A549 (cell line): ENCODE results near the gene SPATA31D1. TPM values are rescaled to one million over a fixed set of nuclear protein-coding genes. Genes with fewer than 3 reads are reported as not detected.

Source experiments
- ATAC-seq, 2 experiments: fragments of 200-7000 bp in 1 of 2; fragments of >200 bp in 1 of 2; cut with Nextera tagmentation in 1 of 2; cut with Tn5 transposase in 1 of 2; 3 replicates each; pipeline versions ENCODE4 v1.8.0 to v1.9.1; 2018 to 2020; ENCODE audit warnings: mild to moderate bottlenecking in 1 of 2, moderate library complexity in 1 of 2
- CTCF ChIA-PET: fragments of 300-600 bp; sonication (Branson Sonifier 250); formaldehyde crosslinking; extraction: SDS; loops from one replicate; lab custom pipeline; 2021; ENCODE audit warnings: antibody characterized with exemption, inconsistent platforms; lab: Yijun Ruan, JAX
- POLR2A ChIA-PET: fragments of 350-600 bp; formaldehyde crosslinking; extraction: SDS; loops from one replicate; lab custom pipeline; 2021; ENCODE audit warnings: antibody characterized with exemption, inconsistent platforms; lab: Yijun Ruan, JAX
- DNase-seq, 2 experiments: peaks; one replicate each; pipeline versions ENCODE4 v3.0.0 to v3.0.0-alpha.2; 2011 to 2016; ENCODE audit warnings: low read depth in 1 of 2, low spot score in 1 of 2
- FAIRE-seq: peaks from 2 replicates; lab custom pipeline; 2011; peaks lifted over from hg19 to GRCh38; lab: Jason Lieb, UNC
- H3K27ac ChIP-seq, 2 experiments: fragments of >200 bp; sonication (Bioruptor Twin); formaldehyde crosslinking; 3 replicates each; pipeline ENCODE4 v1.5.1; 2016 to 2017
- H3K4me1 ChIP-seq: fragments of >200 bp; sonication (Bioruptor Twin); formaldehyde crosslinking; 3 replicates; pipeline ENCODE4 v1.6.1; 2016
- H3K4me2 ChIP-seq: fragments of >200 bp; sonication (Bioruptor Twin); formaldehyde crosslinking; 3 replicates; pipeline ENCODE4 v1.6.1; 2016
- H3K4me3 ChIP-seq: fragments of >200 bp; sonication (Bioruptor Twin); formaldehyde crosslinking; 3 replicates; pipeline ENCODE4 v1.5.1; 2016
- H3K9me3 ChIP-seq: fragments of >200 bp; sonication (Bioruptor Twin); formaldehyde crosslinking; 3 replicates; pipeline ENCODE4 v1.6.1; 2016
- CBX2 ChIP-seq: fragments of 200-600 bp; sonication (generic); IDR thresholded peaks from 2 replicates; pipeline ENCODE4 v1.6.1; 2016; ENCODE audit warnings: low read depth, mild to moderate bottlenecking, borderline replicate concordance
- CEBPB ChIP-seq, 2 experiments: fragments of >200 bp in 1 of 2; sonication (Bioruptor Twin) in 1 of 2; formaldehyde crosslinking in 1 of 2; IDR thresholded peaks; 2 replicates each; pipeline ENCODE4 v1.6.1; 2012 to 2016
- E2F6 ChIP-seq: IDR thresholded peaks from 2 replicates; pipeline ENCODE4 v1.6.1; 2012; ENCODE audit warnings: low read depth, borderline replicate concordance
- EHF ChIP-seq: fragments of 250-450 bp; sonication (Bioruptor Pico); IDR thresholded peaks from 2 replicates; pipeline ENCODE4 v1.5.0; 2020; ENCODE audit warnings: mild to moderate bottlenecking
- EHMT2 ChIP-seq: fragments of 200-600 bp; sonication (generic); IDR thresholded peaks from 2 replicates; pipeline ENCODE4 v1.6.1; 2016; ENCODE audit warnings: antibody characterized with exemption, low read depth, mild to moderate bottlenecking, moderate library complexity
- ESRRA ChIP-seq: fragments of 150-350 bp; IDR thresholded peaks from 2 replicates; pipeline ENCODE4 v1.6.1; 2014; ENCODE audit warnings: mild to moderate bottlenecking, low read length, borderline replicate concordance
- FOSL2 ChIP-seq, 2 experiments: fragments of 450-650 bp in 1 of 2; fragments of >200 bp in 1 of 2; sonication (Bioruptor Twin) in 1 of 2; formaldehyde crosslinking; IDR thresholded peaks; 2 replicates each; pipeline versions ENCODE4 v1.5.0 to v1.6.1; 2016 to 2020; ENCODE audit warnings: mild to moderate bottlenecking in 1 of 2, moderate library complexity in 1 of 2
- GATA3 ChIP-seq: IDR thresholded peaks from 2 replicates; pipeline ENCODE4 v1.6.1; 2012; ENCODE audit warnings: borderline replicate concordance
- HDAC2 ChIP-seq: fragments of 200-600 bp; sonication (generic); IDR thresholded peaks from 2 replicates; pipeline ENCODE4 v1.6.1; 2016
- HEYL ChIP-seq: fragments of 250-450 bp; sonication (Bioruptor Pico); IDR thresholded peaks from 2 replicates; pipeline ENCODE4 v1.8.0; 2021; ENCODE audit warnings: mild to moderate bottlenecking, moderate library complexity
- HOXB13 ChIP-seq: fragments of 250-450 bp; sonication (Bioruptor Pico); IDR thresholded peaks from 2 replicates; pipeline ENCODE4 v1.5.0; 2020; ENCODE audit warnings: low read depth, mild to moderate bottlenecking, moderate library complexity
- HOXB5 ChIP-seq: fragments of 250-450 bp; sonication (Bioruptor Pico); IDR thresholded peaks from 2 replicates; pipeline ENCODE4 v1.5.0; 2020; ENCODE audit warnings: mild to moderate bottlenecking, moderate library complexity
- KDM1A ChIP-seq: fragments of 200-600 bp; sonication (generic); IDR thresholded peaks from 2 replicates; pipeline ENCODE4 v1.6.1; 2016; ENCODE audit warnings: low read depth, mild to moderate bottlenecking
- MAX ChIP-seq: IDR thresholded peaks from 2 replicates; pipeline ENCODE4 v1.6.1; 2012
- PHF8 ChIP-seq: fragments of 200-600 bp; sonication (generic); IDR thresholded peaks from 2 replicates; pipeline ENCODE4 v1.6.1; 2016; ENCODE audit warnings: low read depth, mild to moderate bottlenecking, antibody characterized with exemption, moderate library complexity, borderline replicate concordance
- POLR2A ChIP-seq: IDR thresholded peaks from 2 replicates; pipeline ENCODE4 v1.6.1; 2012; ENCODE audit warnings: mild to moderate bottlenecking, low read length
- POLR2AphosphoS2 ChIP-seq: conservative IDR thresholded peaks from 2 replicates; pipeline ENCODE4 v1.6.1; 2012; ENCODE audit warnings: low read length, improper control_type of control experiment, inconsistent platforms
- RAD21 ChIP-seq, 2 experiments: fragments of >200 bp in 1 of 2; sonication (Bioruptor Twin) in 1 of 2; formaldehyde crosslinking in 1 of 2; IDR thresholded peaks in 1 of 2; conservative IDR thresholded peaks in 1 of 2; 2 replicates in 1 of 2; 3 replicates in 1 of 2; pipeline ENCODE4 v1.6.1; 2012 to 2018; ENCODE audit warnings: inconsistent platforms in 1 of 2
- RNF2 ChIP-seq: fragments of 200-600 bp; sonication (generic); IDR thresholded peaks from 2 replicates; pipeline ENCODE4 v1.6.1; 2016; ENCODE audit warnings: low read depth, mild to moderate bottlenecking, antibody characterized with exemption, moderate library complexity, borderline replicate concordance
- SREBF2 ChIP-seq: fragments of 450-650 bp; IDR thresholded peaks from 2 replicates; pipeline ENCODE4 v1.6.1; 2014; ENCODE audit warnings: mild to moderate bottlenecking, moderate library complexity
- TP53 ChIP-seq: fragments of 250-450 bp; sonication (Bioruptor Pico); IDR thresholded peaks from 2 replicates; pipeline ENCODE4 v1.5.0; 2021; ENCODE audit warnings: mild to moderate bottlenecking, moderate library complexity
- ZC3H11A ChIP-seq: fragments of 450-650 bp; IDR thresholded peaks from 2 replicates; pipeline ENCODE4 v1.6.1; 2014; ENCODE audit warnings: antibody characterized with exemption, mild to moderate bottlenecking
- ZFP36 ChIP-seq: fragments of 450-650 bp; IDR thresholded peaks from 2 replicates; pipeline ENCODE4 v1.6.1; 2014; ENCODE audit warnings: borderline replicate concordance; ENCODE audit not compliant: partially characterized antibody
- ZNF302 ChIP-seq: fragments of 250-450 bp; sonication (Bioruptor Pico); IDR thresholded peaks from 2 replicates; pipeline ENCODE4 v1.9.0; 2021; ENCODE audit warnings: inconsistent platforms, mild to moderate bottlenecking, moderate library complexity
- WGBS: methylation state at CpG from one replicate; pipeline ENCODE4 v1.1.6; 2017; ENCODE audit errors: missing lambda C conversion rate; 5-methylcytosine and 5-hydroxymethylcytosine counted together
- polyA plus RNA-seq, 4 experiments: library from polyadenylated mRNA; depleted of rRNA in 3 of 4; stranded (reverse); fragments of >200 nt; fragmentation: RNase III in 1 of 4; extraction: RNeasy Plus Mini Kit Qiagen cat#74134 plus additional on column Dnase treatment in 1 of 4; gene quantifications; 2 replicates in 3 of 4; 3 replicates in 1 of 4; pipeline ENCODE4 v1.2.3, GENCODE V29; 2011 to 2017

Gene SPATA31D1
- polyA plus RNA-seq, 2 of the 4 experiments (the other 2 are of a cell fraction) = not detected

DNA sequence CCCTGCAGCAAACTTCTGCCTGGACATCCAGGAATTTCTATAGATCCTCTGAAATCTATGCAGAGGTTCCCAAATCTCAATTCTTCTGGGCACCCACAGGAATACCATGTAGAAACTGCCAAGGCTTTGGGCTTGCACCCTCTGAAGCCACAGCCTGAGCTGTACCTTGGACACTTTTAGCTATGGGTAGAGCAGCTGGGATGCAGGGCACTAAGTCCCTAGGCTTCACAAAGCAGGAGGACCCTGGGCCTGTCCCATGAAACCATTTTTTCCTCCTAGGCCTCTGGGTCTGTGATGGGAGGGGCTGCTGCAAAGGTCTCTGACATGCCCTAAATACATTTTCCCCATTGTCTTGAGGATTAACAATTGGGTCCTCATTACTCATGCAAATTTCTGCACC, 32.9 kb upstream of the SPATA31D1 start:
- peak; percentile 68 for TF ChIP-seq ZFP36
- no peak for TF ChIP-seq PHF8
- CTCF ChIA-PET = no interaction called here

GRCh38 chr9:81964218-81965171, 24.1 kb upstream of the SPATA31D1 start:
- FAIRE-seq (no peak), ATAC-seq (no peak)
- CTCF ChIA-PET = no interaction called here

More for the DNA sequence above, 32.9 kb upstream of the SPATA31D1 start:
- DNase-seq (no peak), FAIRE-seq (no peak), ATAC-seq (no peak)
- Histone ChIP-seq H3K4me3 (no peak overlapping the region), H3K4me1 (no peaks in the 10 kb centered on the region), H3K9me3 (peaks cover 17% of the 10 kb centered on the region; the same call in 2 of the 3 replicates), H3K27ac (no peak overlapping the region), H3K4me2 (no peak overlapping the region)
- POLR2A ChIA-PET = no interaction called here

DNA sequence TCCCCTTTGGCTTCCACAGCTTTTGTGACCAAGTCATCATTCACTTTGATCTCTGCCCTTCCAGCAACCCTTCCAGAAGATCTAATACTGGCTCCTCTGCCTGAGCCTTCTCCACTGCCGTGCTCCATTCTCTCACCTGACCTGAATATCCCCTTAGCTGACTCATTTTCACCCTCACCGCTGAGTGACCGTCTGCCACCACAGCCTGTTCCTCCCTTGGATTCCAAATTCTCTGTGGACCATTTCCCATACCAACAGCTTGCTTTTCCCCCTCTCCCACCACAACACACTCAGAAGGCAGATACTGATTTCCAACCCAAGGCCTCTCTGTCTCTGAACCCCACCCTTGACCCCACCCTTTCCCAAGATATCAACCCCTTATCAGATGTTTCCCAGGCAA, 20.5 kb upstream of the SPATA31D1 start:
- TF ChIP-seq ZC3H11A = no peak
- no peak for TF ChIP-seq HOXB5
- no peak for TF ChIP-seq RAD21 (conservative IDR thresholded peaks at IDR 0.05 in 1 of 2, IDR thresholded peaks at IDR 0.05 in 1 of 2)
- TF ChIP-seq EHF (CRISPR knock-in tag) = no peak
- no peak overlapping the region for H3K4me2 ChIP-seq
- no peak overlapping the region for H3K4me3 ChIP-seq
- ATAC-seq = no peak
- CTCF ChIA-PET = no interaction called here
- H3K4me1 ChIP-seq = no peaks in the 10 kb centered on the region
- DNase-seq = no peak
- 59% methylated on average over 3 of the region's 3 CpGs for WGBS
- H3K9me3 ChIP-seq = 0 out of 3 replicates have a peak, but pooled peaks cover 2% of the 10 kb centered on the region
- POLR2A ChIA-PET = no interaction called here
- FAIRE-seq = no peak
- H3K27ac ChIP-seq = no peak overlapping the region

More at GRCh38 chr9:81964218-81965171, 24.1 kb upstream of the SPATA31D1 start:
- Histone ChIP-seq H3K4me2 (no peak overlapping the region), H3K27ac (no peak overlapping the region), H3K9me3 (0 out of 3 replicates have a peak, but pooled peaks cover 2% of the 10 kb centered on the region), H3K4me1 (no peaks in the 10 kb centered on the region), H3K4me3 (no peak overlapping the region)
- POLR2A ChIA-PET = no interaction called here
- WGBS = 32% methylated on average over 6 of the region's 6 CpGs
- no peak for DNase-seq
- TF ChIP-seq HOXB13 (CRISPR knock-in tag) (no peak), SREBF2 (no peak), ESRRA (no peak), EHMT2 (no peak), GATA3 (no peak), TP53 (CRISPR knock-in tag) (no peak), FOSL2 (IDR thresholded peaks at IDR 0.05) (no peak), FOSL2 (CRISPR knock-in tag; IDR thresholded peaks at IDR 0.05) (no peak), RNF2 (no peak), KDM1A (no peak), CEBPB (IDR thresholded peaks at IDR 0.05) (no peak), MAX (no peak), POLR2A (no peak), ZC3H11A (no peak), ZNF302 (CRISPR knock-in tag) (no peak), E2F6 (no peak), HDAC2 (no peak), POLR2AphosphoS2 (no peak), PHF8 (no peak), HEYL (CRISPR knock-in tag) (no peak), CBX2 (no peak)
